CD8-positive, alpha-beta memory T cell (primary cell): ENCODE data around the gene ZNF609. TPM values are rescaled to one million over a fixed set of nuclear protein-coding genes. Genes with fewer than 3 reads are reported as not detected.

Experiments
- CTCF ChIA-PET: fragments of 350-600 bp; sonication (Branson Sonifier 250); formaldehyde crosslinking; loops from one replicate; lab custom pipeline; 2021; ENCODE audit warnings: antibody characterized with exemption; lab: Charles Lee
- POLR2A ChIA-PET: fragments of 350-600 bp; sonication (Branson Sonifier 250); formaldehyde crosslinking; loops from one replicate; lab custom pipeline; 2021; ENCODE audit warnings: antibody characterized with exemption; lab: Charles Lee
- DNase-seq, 5 donors: peaks; one replicate each; pipeline versions ENCODE4 v3.0.0 to v3.0.0-alpha.2; 2020 to 2022; ENCODE audit warnings: mixed read lengths in 1 of 5
- H3K27ac ChIP-seq: one replicate; pipeline ENCODE4 v1.7.0; 2013; ENCODE audit warnings: low read depth, mild to moderate bottlenecking, low read length, moderate library complexity
- H3K27me3 ChIP-seq: 2 replicates; pipeline ENCODE4 v1.7.0; 2013; ENCODE audit warnings: low read length, mild to moderate bottlenecking; ENCODE audit not compliant: insufficient read depth, poor library complexity, severe bottlenecking
- H3K36me3 ChIP-seq: 2 replicates; pipeline ENCODE4 v1.7.0; 2013; ENCODE audit warnings: mild to moderate bottlenecking, low read length, moderate library complexity; ENCODE audit not compliant: insufficient read depth
- H3K4me1 ChIP-seq: 2 replicates; pipeline ENCODE4 v1.7.0; 2013; ENCODE audit warnings: mild to moderate bottlenecking, low read length, moderate library complexity; ENCODE audit not compliant: insufficient read depth
- H3K4me3 ChIP-seq: 2 replicates; pipeline ENCODE4 v1.7.0; 2013; ENCODE audit warnings: mild to moderate bottlenecking, low read length
- H3K9me3 ChIP-seq: 2 replicates; pipeline ENCODE4 v1.7.0; 2013; ENCODE audit warnings: mild to moderate bottlenecking, low read length
- H3K27ac Mint-ChIP-seq, 8 donors: one replicate each; pipeline ENCODE4 v1.8.0; 2020 to 2021; ENCODE audit warnings: mixed read lengths in 8 of 8, mild to moderate bottlenecking in 6 of 8, inconsistent platforms in 3 of 8, moderate library complexity in 3 of 8
- H3K27me3 Mint-ChIP-seq, 2 donors: one replicate each; pipeline ENCODE4 v1.8.0; 2020 to 2021; ENCODE audit warnings: mixed read lengths in 2 of 2, mild to moderate bottlenecking in 1 of 2, moderate library complexity in 1 of 2
- H3K36me3 Mint-ChIP-seq, 3 donors: one replicate each; pipeline ENCODE4 v1.8.0; 2020 to 2021; ENCODE audit warnings: mixed read lengths in 3 of 3, inconsistent platforms in 1 of 3, mild to moderate bottlenecking in 1 of 3
- H3K4me1 Mint-ChIP-seq, 3 donors: one replicate each; pipeline ENCODE4 v1.8.0; 2020 to 2021; ENCODE audit warnings: mixed read lengths in 3 of 3, inconsistent platforms in 1 of 3, mild to moderate bottlenecking in 1 of 3
- H3K4me3 Mint-ChIP-seq, 7 donors: one replicate each; pipeline ENCODE4 v1.8.0; 2020 to 2021; ENCODE audit warnings: mixed read lengths in 7 of 7, mild to moderate bottlenecking in 6 of 7, moderate library complexity in 4 of 7, inconsistent platforms in 2 of 7
- H3K9me3 Mint-ChIP-seq, 5 donors: one replicate each; pipeline ENCODE4 v1.8.0; 2020 to 2022; ENCODE audit warnings: mixed read lengths in 5 of 5, mild to moderate bottlenecking in 3 of 5, moderate library complexity in 2 of 5, inconsistent platforms in 1 of 5
- polyA plus RNA-seq: library from polyadenylated mRNA; unstranded; fragments of 300-500 nt; fragmentation: Illumina TruSeq; gene quantifications from one replicate; pipeline ENCODE4 v1.2.3, GENCODE V29; 2021
- total RNA-seq, 2 experiments: library from RNA; stranded (reverse); gene quantifications; one replicate each; pipeline ENCODE4 v1.2.3, GENCODE V29; 2021

The ZNF609 gene
- total and polyA plus RNA-seq, 3 experiments from 2014 or later: 10.7 to 38.9 (median 38.0) TPM

DNA sequence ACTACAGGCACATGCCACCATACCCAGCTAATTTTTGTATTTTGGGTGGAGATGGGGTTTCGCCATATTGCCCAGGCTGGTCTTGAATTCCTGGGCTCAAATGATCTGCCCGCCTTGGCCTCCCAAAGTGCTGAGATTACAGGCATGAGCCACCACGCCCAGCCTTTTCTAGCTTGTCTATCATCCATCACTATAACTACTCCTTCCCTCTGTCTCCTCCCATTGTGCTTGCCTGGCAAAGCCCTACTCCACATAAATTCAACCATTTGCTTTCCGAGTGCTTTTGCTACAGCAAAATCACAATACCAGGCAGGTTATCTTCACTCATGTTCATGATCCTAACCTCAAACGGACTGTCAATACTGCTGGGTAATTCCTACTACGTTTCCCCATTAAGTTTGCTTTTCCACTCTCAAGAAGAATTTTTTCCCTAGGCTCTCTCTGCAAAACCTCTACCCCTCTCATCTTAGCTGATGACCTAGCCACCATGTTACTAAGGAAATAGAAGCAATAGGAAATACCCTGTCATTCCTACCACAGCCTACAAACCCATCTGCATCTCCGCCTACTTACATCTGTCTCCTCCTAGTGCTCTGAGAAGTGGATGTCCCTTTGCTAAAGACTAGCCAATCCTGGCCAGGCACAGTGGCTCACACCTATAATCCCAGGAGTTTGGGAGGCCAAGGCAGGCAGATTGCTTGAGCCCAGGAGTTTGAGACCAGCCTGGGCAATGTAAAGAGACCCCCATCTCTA, 250.5 kb downstream of the ZNF609 start:
- ChIA-PET CTCF (interaction anchor here (1.1 kb wide), 1 partner anchor 25 kb away, joined by 3 read pairs; no protein-coding TSS in a partner anchor), POLR2A (interaction anchor here (0.7 kb wide), 1 partner anchor 137 kb away, joined by 3 read pairs; no protein-coding TSS in a partner anchor)
- Histone ChIP-seq H3K4me3 (no peak overlapping the region), H3K4me1 (no peaks in the 10 kb centered on the region), H3K27me3 (no peaks in the 10 kb centered on the region), H3K27ac (no peak overlapping the region), H3K9me3 (no peaks in the 10 kb centered on the region), H3K36me3 (no peaks in the 10 kb centered on the region)
- Mint-ChIP-seq H3K27me3 (peaks cover 0 to 3% of the 10 kb centered on the region in 2 donors), H3K4me1 (no peaks in the 10 kb centered on the region), H3K27ac (peak overlapping the region in 1 of 8 donors; percentile 9), H3K36me3 (peaks cover 0 to 5% (median 0%) of the 10 kb centered on the region in 3 donors), H3K9me3 (no peaks in the 10 kb centered on the region), H3K4me3 (peak overlapping the region in 1 of 7 donors; percentile 32)
- no peak for DNase-seq

- no peak for DNase-seq
- POLR2A ChIA-PET: no interaction called here
- no peak overlapping the region for H3K4me3 Mint-ChIP-seq
- Histone ChIP-seq H3K27me3 (no peaks in the 10 kb centered on the region), H3K27ac (no peak overlapping the region), H3K36me3 (no peaks in the 10 kb centered on the region), H3K4me1 (peaks cover 6% of the 10 kb centered on the region), H3K9me3 (no peaks in the 10 kb centered on the region), H3K4me3 (no peak overlapping the region)
- CTCF ChIA-PET: interaction anchor here (1.5 kb wide), 1 partner anchor 11 kb away, joined by 3 read pairs; no protein-coding TSS in a partner anchor
- H3K36me3 Mint-ChIP-seq: peaks cover 0 to 5% (median 0%) of the 10 kb centered on the region in 3 donors
- H3K27me3 Mint-ChIP-seq: peaks cover 0 to 3% of the 10 kb centered on the region in 2 donors
- peaks cover 0 to 5% (median 0%) of the 10 kb centered on the region in 3 donors for H3K4me1 Mint-ChIP-seq
- H3K9me3 Mint-ChIP-seq: no peaks in the 10 kb centered on the region
- H3K27ac Mint-ChIP-seq: no peak overlapping the region
These were observed 252.0 kb downstream of the ZNF609 start for GRCh38 chr15:64712353-64712752.

DNA sequence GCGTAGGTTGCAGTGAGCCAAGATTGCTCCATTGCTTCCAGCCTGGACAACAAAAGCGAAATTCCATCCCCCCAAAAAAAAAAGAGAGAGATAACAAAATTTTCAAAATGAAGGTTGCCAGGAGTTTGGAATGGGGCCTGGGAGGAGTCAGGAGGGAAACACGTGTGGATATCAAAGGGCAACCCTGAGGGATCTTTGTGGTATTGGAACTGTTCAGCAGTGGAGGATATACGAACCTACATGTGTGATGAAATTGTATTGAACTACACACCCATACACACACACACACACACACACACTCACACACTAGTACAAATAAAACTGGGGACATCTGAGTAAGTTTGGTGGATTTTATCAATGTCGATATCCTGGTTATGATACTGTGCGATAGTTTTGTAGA, 253.2 kb downstream of the ZNF609 start:
- ChIA-PET POLR2A (no interaction called here), CTCF (no interaction called here)
- Histone ChIP-seq H3K9me3 (no peaks in the 10 kb centered on the region), H3K27ac (no peak overlapping the region), H3K4me3 (no peak overlapping the region), H3K36me3 (no peaks in the 10 kb centered on the region), H3K27me3 (no peaks in the 10 kb centered on the region), H3K4me1 (peaks cover 15% of the 10 kb centered on the region)
- no peak for DNase-seq
- peaks cover 0 to 5% (median 0%) of the 10 kb centered on the region in 3 donors for H3K36me3 Mint-ChIP-seq
- peaks cover 0 to 13% (median 0%) of the 10 kb centered on the region in 3 donors for H3K4me1 Mint-ChIP-seq
- H3K27ac Mint-ChIP-seq: no peak overlapping the region
- no peaks in the 10 kb centered on the region for H3K9me3 Mint-ChIP-seq
- peaks cover 0 to 2% of the 10 kb centered on the region in 2 donors for H3K27me3 Mint-ChIP-seq
- no peak overlapping the region for H3K4me3 Mint-ChIP-seq

GRCh38 chr15:64716452-64716851, 256.1 kb downstream of the ZNF609 start:
- Histone ChIP-seq H3K4me1 (peaks cover 15% of the 10 kb centered on the region), H3K36me3 (no peaks in the 10 kb centered on the region), H3K27me3 (no peaks in the 10 kb centered on the region), H3K9me3 (no peaks in the 10 kb centered on the region), H3K27ac (no peak overlapping the region), H3K4me3 (no peak overlapping the region)
- H3K9me3 Mint-ChIP-seq: no peaks in the 10 kb centered on the region
- H3K4me3 Mint-ChIP-seq: no peak overlapping the region
- H3K27me3 Mint-ChIP-seq: no peaks in the 10 kb centered on the region
- POLR2A ChIA-PET: no interaction called here
- no peak for DNase-seq
- peaks cover 0 to 13% (median 0%) of the 10 kb centered on the region in 3 donors for H3K4me1 Mint-ChIP-seq
- CTCF ChIA-PET: interaction anchor here (1.7 to 4.4 kb wide), 2 partner anchors 10 to 12 kb away, joined by 7 to 23 read pairs; no protein-coding TSS in a partner anchor
- H3K36me3 Mint-ChIP-seq: peaks cover 0 to 1% (median 0%) of the 10 kb centered on the region in 3 donors
- H3K27ac Mint-ChIP-seq: peak overlapping the region in 1 of 8 donors; percentile 21

DNA sequence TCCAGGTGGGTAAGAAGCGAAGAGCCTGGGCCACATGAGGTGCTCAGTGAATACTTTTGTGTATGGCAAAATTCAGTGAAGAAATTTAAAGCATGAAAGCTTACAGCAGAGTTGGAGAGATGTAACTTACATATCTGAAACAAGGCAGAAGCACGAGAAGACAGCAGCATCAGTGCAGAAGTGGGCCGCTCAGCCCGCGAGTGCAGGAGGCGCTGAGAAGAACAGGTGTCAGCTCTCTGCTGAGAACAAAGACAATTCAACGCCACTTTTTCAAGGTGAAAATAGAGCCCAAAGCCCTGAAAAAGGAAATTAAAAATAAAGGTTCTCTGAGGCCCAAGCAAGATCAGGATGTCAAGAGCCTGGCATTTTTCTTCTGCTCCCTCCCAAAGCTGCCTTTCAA, 256.8 kb downstream of the ZNF609 start:
- Mint-ChIP-seq H3K27me3 (no peaks in the 10 kb centered on the region), H3K36me3 (no peaks in the 10 kb centered on the region), H3K9me3 (no peaks in the 10 kb centered on the region), H3K4me1 (peaks cover 0 to 13% (median 0%) of the 10 kb centered on the region in 3 donors), H3K4me3 (no peak overlapping the region), H3K27ac (peak overlapping the region in 1 of 8 donors; percentile 58)
- ChIA-PET CTCF (interaction anchor here (1.7 to 4.4 kb wide), 2 partner anchors 11 kb away, joined by 7 to 23 read pairs; no protein-coding TSS in a partner anchor), POLR2A (no interaction called here)
- Histone ChIP-seq H3K4me3 (no peak overlapping the region), H3K36me3 (no peaks in the 10 kb centered on the region), H3K9me3 (no peaks in the 10 kb centered on the region), H3K4me1 (peaks cover 15% of the 10 kb centered on the region), H3K27ac (no peak overlapping the region), H3K27me3 (no peaks in the 10 kb centered on the region)
- peak in 1 of 5 donors; percentile 16 for DNase-seq

GRCh38 chr15:64717735-64718495, 257.5 kb downstream of the ZNF609 start:
- peaks cover 15% of the 10 kb centered on the region for H3K4me1 ChIP-seq
- no peaks in the 10 kb centered on the region for H3K9me3 Mint-ChIP-seq
- H3K36me3 ChIP-seq: no peaks in the 10 kb centered on the region
- H3K27me3 Mint-ChIP-seq: no peaks in the 10 kb centered on the region
- no peak overlapping the region for H3K4me3 Mint-ChIP-seq
- no peak overlapping the region for H3K4me3 ChIP-seq
- H3K9me3 ChIP-seq: no peaks in the 10 kb centered on the region
- no peaks in the 10 kb centered on the region for H3K27me3 ChIP-seq
- no peak overlapping the region for H3K27ac ChIP-seq
- DNase-seq: peak in 1 of 5 donors; percentile 27
- peak overlapping the region in 1 of 8 donors; percentile 38 for H3K27ac Mint-ChIP-seq
- peaks cover 0 to 13% (median 0%) of the 10 kb centered on the region in 3 donors for H3K4me1 Mint-ChIP-seq
- ChIA-PET CTCF (interaction anchor here (1.4 to 4.4 kb wide), 2 partner anchors 10 to 30 kb away, joined by 3 to 23 read pairs; no protein-coding TSS in a partner anchor), POLR2A (no interaction called here)
- no peaks in the 10 kb centered on the region for H3K36me3 Mint-ChIP-seq

DNA sequence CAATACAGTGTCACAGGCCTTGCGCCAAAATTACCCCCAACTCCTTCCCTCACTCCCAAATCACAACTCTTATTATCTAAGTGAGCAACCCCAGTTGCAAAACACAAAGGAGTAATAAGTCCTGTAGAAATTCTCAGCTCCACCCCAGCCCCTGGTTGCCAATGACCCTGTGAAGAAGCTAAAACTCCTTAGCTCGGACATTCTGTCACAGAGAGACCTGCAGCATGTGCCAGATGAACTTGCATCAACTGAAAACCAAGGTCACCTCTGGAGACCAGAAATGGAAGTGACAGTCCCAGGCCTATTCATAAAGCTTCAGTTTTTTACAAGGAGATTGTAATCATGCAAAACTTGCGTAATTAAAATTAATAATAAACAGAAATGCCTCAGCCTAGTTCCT, 259.8 kb downstream of the ZNF609 start:
- POLR2A ChIA-PET: no interaction called here
- peaks cover 0 to 13% (median 0%) of the 10 kb centered on the region in 3 donors for H3K4me1 Mint-ChIP-seq
- Histone ChIP-seq H3K27me3 (no peaks in the 10 kb centered on the region), H3K36me3 (no peaks in the 10 kb centered on the region), H3K4me1 (peaks cover 15% of the 10 kb centered on the region), H3K27ac (no peak overlapping the region), H3K4me3 (no peak overlapping the region), H3K9me3 (no peaks in the 10 kb centered on the region)
- H3K27me3 Mint-ChIP-seq: no peaks in the 10 kb centered on the region
- CTCF ChIA-PET: interaction anchor here (1.1 to 4.4 kb wide), 3 partner anchors 8 to 35 kb away, joined by 3 to 23 read pairs (median 5); no protein-coding TSS in a partner anchor
- no peaks in the 10 kb centered on the region for H3K9me3 Mint-ChIP-seq
- H3K27ac Mint-ChIP-seq: no peak overlapping the region
- DNase-seq: no peak
- no peaks in the 10 kb centered on the region for H3K36me3 Mint-ChIP-seq
- no peak overlapping the region for H3K4me3 Mint-ChIP-seq
